Vagina (tissue), 2 donors: ENCODE data around the gene DPYD.

Experiments
- CTCF ChIP-seq, 3 experiments: fragments of 450-650 bp in 2 of 3; fragments of 200-600 bp in 1 of 3; sonication (generic) in 1 of 3; IDR thresholded peaks; one replicate each; pipeline ENCODE4 v1.5.1; 2017 to 2019; ENCODE audit warnings: antibody characterized with exemption in 3 of 3, mild to moderate bottlenecking in 2 of 3, moderate library complexity in 2 of 3
- POLR2A ChIP-seq, 2 donors: fragments of 450-650 bp; IDR thresholded peaks; one replicate each; pipeline ENCODE4 v1.6.1; 2017; ENCODE audit warnings: antibody characterized with exemption in 2 of 2, mild to moderate bottlenecking in 2 of 2, moderate library complexity in 2 of 2

- no peak for TF ChIP-seq POLR2A (IDR thresholded peaks at IDR 0.05)
- TF ChIP-seq CTCF (IDR thresholded peaks at IDR 0.05), result no peak
These were observed 387.5 kb downstream of the DPYD start for GRCh38 chr1:97533358-97533757.
